Naive thymus-derived CD4-positive, alpha-beta T cell (primary cell): ENCODE results near the gene CSNK2A2. TPM values are rescaled to one million over a fixed set of nuclear protein-coding genes. Genes with fewer than 3 reads are reported as not detected.

ENCODE experiments used
- ATAC-seq: fragments of 150-1000 bp; cut with Tn5 transposase; 2 replicates; pipeline ENCODE4 v1.10.0; 2021; ENCODE audit warnings: mild to moderate bottlenecking, moderate library complexity
- CTCF ChIA-PET: fragments of 350-600 bp; sonication (Branson Sonifier 250); formaldehyde crosslinking; loops from one replicate; lab custom pipeline; 2021; ENCODE audit warnings: antibody characterized with exemption; lab: Charles Lee
- POLR2A ChIA-PET: fragments of 350-600 bp; sonication (Branson Sonifier 250); formaldehyde crosslinking; loops from one replicate; lab custom pipeline; 2021; ENCODE audit warnings: antibody characterized with exemption, inconsistent platforms; lab: Charles Lee
- DNase-seq, 9 donors: peaks; one replicate each; pipeline versions ENCODE4 v3.0.0 to v3.0.0-alpha.2; 2020 to 2022; ENCODE audit warnings: mixed read lengths in 1 of 9
- H3K27ac ChIP-seq: one replicate; pipeline ENCODE4 v1.7.0; 2013; ENCODE audit warnings: mild to moderate bottlenecking, low read depth, low read length, moderate library complexity
- H3K27me3 ChIP-seq, 2 donors: one replicate each; pipeline ENCODE4 v1.7.0; 2013; ENCODE audit warnings: low read length in 2 of 2, mild to moderate bottlenecking in 2 of 2, moderate library complexity in 2 of 2; ENCODE audit not compliant: control insufficient read depth in 2 of 2, insufficient read depth in 2 of 2
- H3K36me3 ChIP-seq, 3 experiments: 1 replicate in 2 of 3; 2 replicates in 1 of 3; pipeline ENCODE4 v1.7.0; 2013; ENCODE audit warnings: low read length in 3 of 3, mild to moderate bottlenecking in 3 of 3, moderate library complexity in 1 of 3; ENCODE audit not compliant: insufficient read depth in 3 of 3, control insufficient read depth in 2 of 3
- H3K4me1 ChIP-seq, 2 donors: one replicate each; pipeline ENCODE4 v1.7.0; 2013; ENCODE audit warnings: low read length in 2 of 2, mild to moderate bottlenecking in 2 of 2, moderate library complexity in 1 of 2; ENCODE audit not compliant: control insufficient read depth in 2 of 2, insufficient read depth in 2 of 2
- H3K4me3 ChIP-seq: 2 replicates; pipeline ENCODE4 v1.7.0; 2013; ENCODE audit warnings: mild to moderate bottlenecking, low read length
- H3K9me3 ChIP-seq, 3 experiments: 1 replicate in 2 of 3; 2 replicates in 1 of 3; pipeline ENCODE4 v1.7.0; 2013; ENCODE audit warnings: low read length in 3 of 3; ENCODE audit not compliant: control insufficient read depth in 2 of 3
- H3K27ac Mint-ChIP-seq, 9 donors: one replicate each; pipeline ENCODE4 v1.8.0; 2020 to 2022; ENCODE audit warnings: mixed read lengths in 9 of 9, mild to moderate bottlenecking in 8 of 9, moderate library complexity in 5 of 9, inconsistent platforms in 2 of 9
- H3K27me3 Mint-ChIP-seq, 5 donors: one replicate each; pipeline ENCODE4 v1.8.0; 2021 to 2022; ENCODE audit warnings: mixed read lengths in 5 of 5, mild to moderate bottlenecking in 1 of 5
- H3K36me3 Mint-ChIP-seq, 5 donors: one replicate each; pipeline ENCODE4 v1.8.0; 2020 to 2022; ENCODE audit warnings: mixed read lengths in 5 of 5, mild to moderate bottlenecking in 3 of 5, inconsistent platforms in 1 of 5
- H3K4me1 Mint-ChIP-seq, 7 donors: one replicate each; pipeline ENCODE4 v1.8.0; 2020 to 2022; ENCODE audit warnings: mixed read lengths in 7 of 7, mild to moderate bottlenecking in 3 of 7, inconsistent platforms in 1 of 7
- H3K4me3 Mint-ChIP-seq, 10 donors: one replicate each; pipeline ENCODE4 v1.8.0; 2020 to 2022; ENCODE audit warnings: mild to moderate bottlenecking in 10 of 10, mixed read lengths in 10 of 10, moderate library complexity in 6 of 10, inconsistent platforms in 2 of 10
- H3K9me3 Mint-ChIP-seq, 11 donors: one replicate each; pipeline ENCODE4 v1.8.0; 2020 to 2022; ENCODE audit warnings: mixed read lengths in 11 of 11, mild to moderate bottlenecking in 4 of 11, inconsistent platforms in 1 of 11, moderate library complexity in 1 of 11
- intact Hi-C, 2 donors: fragments of 100-400 bp; cut with micrococcal nuclease; formaldehyde crosslinking; loops; one replicate each; pipeline ENCODE4 v1.15.1; 2023
- polyA plus RNA-seq, 2 donors: library from polyadenylated mRNA; unstranded; fragments of 300-500 nt; fragmentation: Illumina TruSeq; gene quantifications; one replicate each; pipeline ENCODE4 v1.2.3, GENCODE V29; 2021
- total RNA-seq, 6 experiments: library from RNA in 5 of 6; stranded (reverse) in 5 of 6; gene quantifications; 1 replicate in 5 of 6; 2 replicates in 1 of 6; pipeline ENCODE4 v1.2.3 and lab custom pipeline; 2021 to 2026

CSNK2A2 gene
- total and polyA plus RNA-seq, 7 experiments from 2014 or later = 11.0 to 70.0 (median 52.6) TPM

GRCh38 chr16:58230259-58230658 is 32.4 kb upstream of the CSNK2A2 start:
- Mint-ChIP-seq H3K4me3 (no peak overlapping the region), H3K9me3 (no peaks in the 10 kb centered on the region), H3K4me1 (peaks cover 0 to 4% (median 0%) of the 10 kb centered on the region in 7 donors), H3K36me3 (no peaks in the 10 kb centered on the region), H3K27ac (no peak overlapping the region), H3K27me3 (peaks cover 0 to 18% (median 13%) of the 10 kb centered on the region in 5 donors)
- intact Hi-C loops = no loop called here
- POLR2A ChIA-PET = no interaction called here
- Histone ChIP-seq H3K27me3 (no peaks in the 10 kb centered on the region), H3K27ac (no peak overlapping the region), H3K4me3 (no peak overlapping the region), H3K4me1 (no peaks in the 10 kb centered on the region), H3K9me3 (no peaks in the 10 kb centered on the region), H3K36me3 (no peaks in the 10 kb centered on the region)
- ATAC-seq (no peak), DNase-seq (no peak)
- CTCF ChIA-PET = no interaction called here

GRCh38 chr16:58226790-58227189 is 28.9 kb upstream of the CSNK2A2 start:
- ATAC-seq = no peak
- Mint-ChIP-seq H3K4me1 (peaks cover 0 to 4% (median 0%) of the 10 kb centered on the region in 7 donors), H3K27me3 (peaks cover 0 to 19% (median 12%) of the 10 kb centered on the region in 5 donors), H3K9me3 (no peaks in the 10 kb centered on the region), H3K36me3 (no peaks in the 10 kb centered on the region), H3K27ac (no peak overlapping the region), H3K4me3 (no peak overlapping the region)
- no peaks in the 10 kb centered on the region for H3K27me3 ChIP-seq
- ChIA-PET POLR2A (no interaction called here), CTCF (no interaction called here)
- intact Hi-C loops = no loop called here
- H3K36me3 ChIP-seq = no peaks in the 10 kb centered on the region
- no peak overlapping the region for H3K4me3 ChIP-seq
- no peak for DNase-seq
- H3K9me3 ChIP-seq = no peaks in the 10 kb centered on the region
- H3K27ac ChIP-seq = no peak overlapping the region
- H3K4me1 ChIP-seq = no peaks in the 10 kb centered on the region

GRCh38 chr16:58225965-58226602 is 28.2 kb upstream of the CSNK2A2 start:
- H3K4me1 ChIP-seq = no peaks in the 10 kb centered on the region
- no peaks in the 10 kb centered on the region for H3K36me3 ChIP-seq
- H3K9me3 ChIP-seq = no peaks in the 10 kb centered on the region
- peaks cover 0 to 19% (median 12%) of the 10 kb centered on the region in 5 donors for H3K27me3 Mint-ChIP-seq
- DNase-seq (no peak), ATAC-seq (no peak)
- POLR2A ChIA-PET = no interaction called here
- H3K4me1 Mint-ChIP-seq = peaks cover 0 to 4% (median 0%) of the 10 kb centered on the region in 7 donors
- no peak overlapping the region for H3K4me3 Mint-ChIP-seq
- no peak overlapping the region for H3K27ac Mint-ChIP-seq
- no peaks in the 10 kb centered on the region for H3K36me3 Mint-ChIP-seq
- CTCF ChIA-PET = no interaction called here
- no peaks in the 10 kb centered on the region for H3K27me3 ChIP-seq
- H3K9me3 Mint-ChIP-seq = no peaks in the 10 kb centered on the region
- H3K27ac ChIP-seq = no peak overlapping the region
- intact Hi-C loops = no loop called here
- no peak overlapping the region for H3K4me3 ChIP-seq

GRCh38 chr16:58222532-58223316 is 24.8 kb upstream of the CSNK2A2 start:
- Mint-ChIP-seq H3K4me1 (peaks cover 0 to 4% (median 0%) of the 10 kb centered on the region in 7 donors), H3K36me3 (peaks cover 0 to 4% (median 3%) of the 10 kb centered on the region in 5 donors), H3K27ac (no peak overlapping the region), H3K27me3 (peaks cover 6 to 25% (median 23%) of the 10 kb centered on the region in 5 donors), H3K9me3 (peaks cover 0 to 14% (median 4%) of the 10 kb centered on the region in 11 donors), H3K4me3 (no peak overlapping the region)
- CTCF ChIA-PET = no interaction called here
- ATAC-seq (no peak), DNase-seq (no peak)
- Histone ChIP-seq H3K4me1 (no peaks in the 10 kb centered on the region), H3K27ac (no peak overlapping the region), H3K9me3 (no peaks in the 10 kb centered on the region), H3K4me3 (no peak overlapping the region), H3K36me3 (no peaks in the 10 kb centered on the region), H3K27me3 (peaks cover 0 to 3% of the 10 kb centered on the region in 2 donors)
- POLR2A ChIA-PET = no interaction called here
- intact Hi-C loops = no loop called here

- Histone ChIP-seq H3K27me3 (peaks cover 0 to 3% of the 10 kb centered on the region in 2 donors), H3K36me3 (no peaks in the 10 kb centered on the region), H3K4me1 (no peaks in the 10 kb centered on the region), H3K9me3 (no peaks in the 10 kb centered on the region), H3K27ac (no peak overlapping the region), H3K4me3 (no peak overlapping the region)
- POLR2A ChIA-PET = no interaction called here
- Mint-ChIP-seq H3K4me3 (no peak overlapping the region), H3K9me3 (peaks cover 0 to 25% (median 4%) of the 10 kb centered on the region in 11 donors), H3K27me3 (peaks cover 13 to 34% (median 19%) of the 10 kb centered on the region in 5 donors), H3K4me1 (no peaks in the 10 kb centered on the region), H3K27ac (no peak overlapping the region), H3K36me3 (peaks cover 0 to 8% (median 3%) of the 10 kb centered on the region in 5 donors)
- ATAC-seq (no peak), DNase-seq (no peak)
- intact Hi-C loops = no loop called here
- CTCF ChIA-PET = no interaction called here
These were observed 21.5 kb upstream of the CSNK2A2 start for GRCh38 chr16:58219432-58219831.

GRCh38 chr16:58218786-58219185 is 20.9 kb upstream of the CSNK2A2 start:
- intact Hi-C loops = no loop called here
- H3K27me3 ChIP-seq = peaks cover 0 to 3% of the 10 kb centered on the region in 2 donors
- no peaks in the 10 kb centered on the region for H3K4me1 Mint-ChIP-seq
- no peak overlapping the region for H3K4me3 ChIP-seq
- DNase-seq (no peak), ATAC-seq (no peak)
- no peaks in the 10 kb centered on the region for H3K36me3 ChIP-seq
- no peaks in the 10 kb centered on the region for H3K9me3 ChIP-seq
- ChIA-PET POLR2A (no interaction called here), CTCF (no interaction called here)
- no peaks in the 10 kb centered on the region for H3K4me1 ChIP-seq
- peaks cover 0 to 25% (median 4%) of the 10 kb centered on the region in 11 donors for H3K9me3 Mint-ChIP-seq
- no peak overlapping the region for H3K4me3 Mint-ChIP-seq
- peaks cover 14 to 34% (median 19%) of the 10 kb centered on the region in 5 donors for H3K27me3 Mint-ChIP-seq
- peaks cover 0 to 8% (median 3%) of the 10 kb centered on the region in 5 donors for H3K36me3 Mint-ChIP-seq
- H3K27ac Mint-ChIP-seq = no peak overlapping the region
- H3K27ac ChIP-seq = no peak overlapping the region
